Measurements from ENCODE around the gene CCDC146. TPM values are rescaled to one million over a fixed set of nuclear protein-coding genes. Genes with fewer than 3 reads are reported as not detected.

CCDC146 gene
- polyA plus RNA-seq, 1 experiment = 8.8 TPM

- no peak for DNase-seq (ENCODE audit: low read depth, low spot score)
- ChIA-PET POLR2A (interaction anchor here (1.8 kb wide), 1 partner anchor 72 kb away, joined by 8 read pairs; no protein-coding TSS in a partner anchor), CTCF (no interaction called here)
Measured at GRCh38 chr7:77326131-77326530, 203.7 kb downstream of the CCDC146 start.

GRCh38 chr7:77327067-77327931 is 204.9 kb downstream of the CCDC146 start:
- POLR2A ChIA-PET = interaction anchor here (1.8 kb wide), 1 partner anchor 73 kb away, joined by 8 read pairs; no protein-coding TSS in a partner anchor
- Histone ChIP-seq H3K9me3 (ENCODE audit: control insufficient read depth, insufficient read depth, low read length) (no peaks in the 10 kb centered on the region), H3K27ac (ENCODE audit: low read depth, low read length) (peak overlapping the region; percentile 74), H3K4me3 (ENCODE audit: low read depth, low read length) (no peak overlapping the region), H3K27me3 (ENCODE audit: control insufficient read depth, insufficient read depth, low read length) (no peaks in the 10 kb centered on the region)
- CTCF ChIA-PET = interaction anchor here (0.7 to 3.1 kb wide), 3 partner anchors 69 to 201 kb away, joined by 3 to 27 read pairs (median 4); no protein-coding TSS in a partner anchor
- TF ChIP-seq CTCF (IDR thresholded peaks at IDR 0.05; ENCODE audit: low read depth, low read length) = no peak
- DNase-seq (ENCODE audit: low read depth, low spot score) = peak; percentile 82

More at GRCh38 chr7:77326131-77326530, 203.7 kb downstream of the CCDC146 start:
- Histone ChIP-seq H3K27ac (ENCODE audit: low read depth, low read length) (no peak overlapping the region), H3K9me3 (ENCODE audit: control insufficient read depth, insufficient read depth, low read length) (no peaks in the 10 kb centered on the region), H3K27me3 (ENCODE audit: control insufficient read depth, insufficient read depth, low read length) (no peaks in the 10 kb centered on the region), H3K4me3 (ENCODE audit: low read depth, low read length) (no peak overlapping the region)
- TF ChIP-seq CTCF (IDR thresholded peaks at IDR 0.05; ENCODE audit: low read depth, low read length) = no peak

- POLR2A ChIA-PET = interaction anchor here (0.7 to 1.8 kb wide), 2 partner anchors 32 to 74 kb away, joined by 3 to 8 read pairs; no protein-coding TSS in a partner anchor
- Histone ChIP-seq H3K27me3 (ENCODE audit: control insufficient read depth, insufficient read depth, low read length) (no peaks in the 10 kb centered on the region), H3K27ac (ENCODE audit: low read depth, low read length) (peak overlapping the region; percentile 74), H3K4me3 (ENCODE audit: low read depth, low read length) (no peak overlapping the region), H3K9me3 (ENCODE audit: control insufficient read depth, insufficient read depth, low read length) (no peaks in the 10 kb centered on the region)
- CTCF ChIA-PET = interaction anchor here (0.9 to 3.1 kb wide), 4 partner anchors 54 to 203 kb away, joined by 3 to 27 read pairs (median 4); no protein-coding TSS in a partner anchor
- no peak for DNase-seq (ENCODE audit: low read depth, low spot score)
- no peak for TF ChIP-seq CTCF (IDR thresholded peaks at IDR 0.05; ENCODE audit: low read depth, low read length)
Measured at GRCh38 chr7:77327932-77328628, 205.7 kb downstream of the CCDC146 start.

GRCh38 chr7:77328669-77329068 is 206.3 kb downstream of the CCDC146 start:
- no peaks in the 10 kb centered on the region for H3K27me3 ChIP-seq (ENCODE audit: control insufficient read depth, insufficient read depth, low read length)
- no peak overlapping the region for H3K4me3 ChIP-seq (ENCODE audit: low read depth, low read length)
- ChIA-PET CTCF (interaction anchor here (0.6 to 3.1 kb wide), 6 partner anchors 53 to 301 kb away, joined by 3 to 27 read pairs (median 3); no protein-coding TSS in a partner anchor), POLR2A (interaction anchor here (0.6 to 0.7 kb wide), 2 partner anchors 31 to 209 kb away, joined by 3 to 8 read pairs; partner anchors contain the start of gene PTPN12)
- DNase-seq (ENCODE audit: low read depth, low spot score) = no peak
- no peaks in the 10 kb centered on the region for H3K9me3 ChIP-seq (ENCODE audit: control insufficient read depth, insufficient read depth, low read length)
- no peak overlapping the region for H3K27ac ChIP-seq (ENCODE audit: low read depth, low read length)
- no peak for TF ChIP-seq CTCF (IDR thresholded peaks at IDR 0.05; ENCODE audit: low read depth, low read length)
